SK-N-SH (cell line): ENCODE measurements around the gene CEL. TPM values are rescaled to one million over a fixed set of nuclear protein-coding genes. Genes with fewer than 3 reads are reported as not detected.

ENCODE experiments used
- CTCF ChIA-PET: fragments of 300-600, 350-600 bp; formaldehyde crosslinking; extraction: SDS; loops from one replicate; lab custom pipeline; 2021; lab: Yijun Ruan, JAX
- POLR2A ChIA-PET: fragments of 350-600 bp; sonication (Branson Sonifier 250); formaldehyde crosslinking; extraction: SDS; loops from one replicate; lab custom pipeline; 2020; ENCODE audit warnings: antibody characterized with exemption, inconsistent platforms; lab: Yijun Ruan, JAX
- DNase-seq: peaks from one replicate; pipeline ENCODE4 v3.0.0; 2012
- H2AFZ ChIP-seq: fragments of 200-600 bp; sonication (generic); 2 replicates; pipeline ENCODE4 v1.8.1; 2016; ENCODE audit warnings: antibody characterized with exemption, mild to moderate bottlenecking, low read depth
- H3F3A ChIP-seq: fragments of 200-600 bp; sonication (generic); replicated peaks from 2 replicates; pipeline ENCODE3; 2016; ENCODE audit warnings: antibody characterized with exemption, mild to moderate bottlenecking; ENCODE audit not compliant: insufficient read depth
- H3K27ac ChIP-seq, 2 experiments: fragments of 200-500 bp in 1 of 2; fragments of 200-600 bp in 1 of 2; sonication (Bioruptor generic) in 1 of 2; sonication (generic), shearing (Covaris generic) in 1 of 2; 2 replicates each; pipeline versions ENCODE4 v1.5.1 to v1.6.1; 2014 to 2016; ENCODE audit warnings: low read depth in 2 of 2, inconsistent platforms in 1 of 2, low read length in 1 of 2, mild to moderate bottlenecking in 1 of 2, mixed read lengths in 1 of 2
- H3K27me3 ChIP-seq: fragments of 200-600 bp; sonication (generic), shearing (Covaris generic); 2 replicates; pipeline ENCODE4 v1.6.1; 2016; ENCODE audit warnings: mixed run types; ENCODE audit not compliant: insufficient read depth
- H3K36me3 ChIP-seq, 2 experiments: fragments of 200-500 bp in 1 of 2; fragments of 200-600 bp in 1 of 2; sonication (Bioruptor generic) in 1 of 2; sonication (generic) in 1 of 2; replicated peaks in 1 of 2; 2 replicates each; pipeline versions ENCODE3 to v1.5.1; 2014 to 2016; ENCODE audit warnings: low read length in 1 of 2, mild to moderate bottlenecking in 1 of 2; ENCODE audit not compliant: insufficient read depth in 2 of 2, control insufficient read depth in 1 of 2
- H3K4me1 ChIP-seq, 2 experiments: fragments of 200-500 bp in 1 of 2; fragments of 200-600 bp in 1 of 2; sonication (Bioruptor generic) in 1 of 2; sonication (generic), shearing (Covaris generic) in 1 of 2; 2 replicates each; pipeline versions ENCODE4 v1.5.1 to v1.6.1; 2014 to 2016; ENCODE audit warnings: low read depth in 1 of 2, low read length in 1 of 2, mixed run types in 1 of 2; ENCODE audit not compliant: insufficient read depth in 2 of 2, control insufficient read depth in 1 of 2
- H3K4me2 ChIP-seq: fragments of 200-600 bp; sonication (generic), shearing (Covaris generic); 2 replicates; pipeline ENCODE4 v1.6.1; 2017; ENCODE audit warnings: mixed run types
- H3K4me3 ChIP-seq, 2 experiments: fragments of 200-500 bp in 1 of 2; fragments of 200-600 bp in 1 of 2; sonication (Bioruptor generic) in 1 of 2; sonication (generic), shearing (Covaris generic) in 1 of 2; 2 replicates each; pipeline versions ENCODE4 v1.5.1 to v1.8.1; 2014 to 2016; ENCODE audit warnings: low read depth in 2 of 2, inconsistent platforms in 1 of 2, low read length in 1 of 2, mild to moderate bottlenecking in 1 of 2, mixed read lengths in 1 of 2, moderate library complexity in 1 of 2
- H3K79me2 ChIP-seq: fragments of 200-600 bp; sonication (generic); 2 replicates; pipeline ENCODE4 v1.8.1; 2017; ENCODE audit warnings: mild to moderate bottlenecking; ENCODE audit not compliant: insufficient read depth
- H3K9ac ChIP-seq: fragments of 200-600 bp; sonication (generic); 2 replicates; pipeline ENCODE4 v1.6.1; 2017; ENCODE audit warnings: mixed run types
- H3K9me2 ChIP-seq: fragments of 200-600 bp; sonication (generic); 2 replicates; pipeline ENCODE4 v1.6.1; 2017; ENCODE audit warnings: mixed run types
- H3K9me3 ChIP-seq: fragments of 200-600 bp; sonication (generic); 2 replicates; pipeline ENCODE4 v1.6.1; 2017; ENCODE audit warnings: mixed run types, mild to moderate bottlenecking, moderate library complexity
- H4K20me1 ChIP-seq: fragments of 200-600 bp; sonication (generic); 2 replicates; pipeline ENCODE4 v1.6.1; 2017; ENCODE audit warnings: mild to moderate bottlenecking, mixed run types; ENCODE audit not compliant: insufficient read depth
- CHD2 ChIP-seq: fragments of 150-350 bp; IDR thresholded peaks from 2 replicates; pipeline ENCODE4 v1.6.1; 2018; ENCODE audit warnings: low read length; ENCODE audit not compliant: partially characterized antibody
- EP300 ChIP-seq, 2 experiments: IDR thresholded peaks; 2 replicates each; pipeline versions ENCODE4 v1.4.0 to v1.6.1; 2012; ENCODE audit warnings: borderline replicate concordance in 1 of 2, low read depth in 1 of 2, low read length in 1 of 2
- FOXJ3 ChIP-seq: sonication (generic); formaldehyde crosslinking; IDR thresholded peaks from 2 replicates; pipeline ENCODE4 v1.5.1; 2020; ENCODE audit warnings: mild to moderate bottlenecking, missing genetic modification reagents
- GABPA ChIP-seq: IDR thresholded peaks from 2 replicates; pipeline ENCODE4 v1.4.0; 2012; ENCODE audit warnings: low read depth, mild to moderate bottlenecking
- IRF3 ChIP-seq: fragments of 150-350 bp; IDR thresholded peaks from 2 replicates; pipeline ENCODE4 v1.6.1; 2016; ENCODE audit warnings: mild to moderate bottlenecking, low read depth, low read length
- MAX ChIP-seq: IDR thresholded peaks from 2 replicates; pipeline ENCODE4 v1.4.0; 2012; ENCODE audit warnings: low read depth
- MXI1 ChIP-seq: IDR thresholded peaks from 2 replicates; pipeline ENCODE4 v1.6.1; 2012; ENCODE audit warnings: mild to moderate bottlenecking, low read depth, low read length, improper control_type of control experiment
- RAD21 ChIP-seq: IDR thresholded peaks from 2 replicates; pipeline ENCODE4 v1.6.1; 2012; ENCODE audit warnings: mild to moderate bottlenecking, low read length
- RCOR1 ChIP-seq: fragments of 150-350 bp; IDR thresholded peaks from 2 replicates; pipeline ENCODE4 v1.6.1; 2017; ENCODE audit warnings: antibody characterized with exemption, low read length
- TCF12 ChIP-seq: IDR thresholded peaks from 2 replicates; pipeline ENCODE4 v1.4.0; 2012
- USF1 ChIP-seq: IDR thresholded peaks from 2 replicates; pipeline ENCODE4 v1.4.0; 2012; ENCODE audit warnings: low read depth, borderline replicate concordance
- USF2 ChIP-seq: fragments of 150-350 bp; IDR thresholded peaks from 2 replicates; pipeline ENCODE4 v1.6.1; 2017; ENCODE audit warnings: antibody characterized with exemption, low read length, low read depth, borderline replicate concordance
- YY1 ChIP-seq: IDR thresholded peaks from 2 replicates; pipeline ENCODE4 v1.4.0; 2012; ENCODE audit warnings: low read depth, mild to moderate bottlenecking
- WGBS: methylation state at CpG from one replicate; pipeline ENCODE4 v1.1.6; 2017; ENCODE audit warnings: low lambda C conversion rate; 5-methylcytosine and 5-hydroxymethylcytosine counted together
- polyA plus RNA-seq, 3 experiments: library from polyadenylated mRNA; depleted of rRNA; stranded (reverse); fragments of >200 nt; gene quantifications; 2 replicates each; pipeline ENCODE4 v1.2.3, GENCODE V29; 2012

Gene CEL
- polyA plus RNA-seq, 1 of the 3 experiments (the other 2 are of a cell fraction) = 0.87 TPM

GRCh38 chr9:133113949-133114885, 52.4 kb downstream of the CEL start:
- no peaks in the 10 kb centered on the region for H3K9me3 ChIP-seq
- peaks cover 31% of the 10 kb centered on the region for H3K79me2 ChIP-seq
- peaks cover 15 to 78% of the 10 kb centered on the region in 2 experiments for H3K4me1 ChIP-seq
- no peak for TF ChIP-seq YY1
- TF ChIP-seq USF2 = 0 out of 2 replicates have a peak, but pooled peaks have one; percentile 9
- peak; percentile 58 for TF ChIP-seq FOXJ3 (CRISPR knock-in tag)
- no peak for TF ChIP-seq IRF3
- peak; percentile 79 for TF ChIP-seq USF1
- TF ChIP-seq CHD2 = peak; percentile 27
- TF ChIP-seq MAX = no peak
- peak; percentile 27; the same call in 1 of the 2 replicates for TF ChIP-seq RAD21
- TF ChIP-seq TCF12 = 0 out of 2 replicates have a peak, but pooled peaks have one; percentile 19
- peak; percentile 89 for TF ChIP-seq MXI1
- peak in 1 of 2 experiments; percentile 49; a peak in 2 of 4 replicates for TF ChIP-seq EP300 (IDR thresholded peaks at IDR 0.05; ENCODE audit: borderline replicate concordance in 1 of 2, low read depth in 1 of 2, low read length in 1 of 2)
- 0 out of 2 replicates have a peak, but pooled peaks have one; percentile 8 for TF ChIP-seq RCOR1
- no peak for TF ChIP-seq GABPA
- H3K27ac ChIP-seq = peak overlapping the region; percentile 9 to 99; a peak in 3 of 4 replicates
- POLR2A ChIA-PET = interaction anchor here (0.7 to 2.0 kb wide), 10 partner anchors 9 to 84 kb away, joined by 3 to 16 read pairs (median 4); partner anchors contain the start of genes GBGT1 and GTF3C5
- H3K4me2 ChIP-seq = peak overlapping the region; percentile 63; the same call in 1 of the 2 replicates
- H3K4me3 ChIP-seq = no peak overlapping the region; a peak in 1 of 4 replicates
- no peaks in the 10 kb centered on the region for H3F3A ChIP-seq
- no peaks in the 10 kb centered on the region for H3K9me2 ChIP-seq
- H3K36me3 ChIP-seq = peaks cover 6 to 16% of the 10 kb centered on the region in 2 experiments
- CTCF ChIA-PET = interaction anchor here (0.9 to 30.3 kb wide), 7 partner anchors 12 to 92 kb away, joined by 3 to 810 read pairs (median 12); no protein-coding TSS in a partner anchor
- H3K27me3 ChIP-seq = no peaks in the 10 kb centered on the region
- no peak overlapping the region for H3K9ac ChIP-seq
- H4K20me1 ChIP-seq = peaks cover 78% of the 10 kb centered on the region
- 57% methylated on average over 8 of the region's 20 CpGs for WGBS
- DNase-seq = peak; percentile 85
- H2AFZ ChIP-seq = no peak overlapping the region
